HCT116 (cell line): ENCODE measurements around the gene SCN4A. TPM values are rescaled to one million over a fixed set of nuclear protein-coding genes. Genes with fewer than 3 reads are reported as not detected.

ENCODE experiments used
- ATAC-seq: fragments of 200-7000 bp; cut with Tn5 transposase; 2 replicates; pipeline ENCODE4 v1.9.1; 2020; ENCODE audit warnings: mild to moderate bottlenecking, moderate library complexity
- BruUV-seq: library from RNA; stranded (reverse); fragments of 400-500 nt; replicated peaks from 2 replicates; lab custom pipeline; 2021; lab: Mats Ljungman, UMichigan
- CTCF ChIA-PET: fragments of 300-600 bp; sonication (Branson Sonifier 250); formaldehyde crosslinking; loops from one replicate; lab custom pipeline; 2021; ENCODE audit warnings: antibody characterized with exemption; lab: Charles Lee
- POLR2A ChIA-PET: fragments of 300-600, 350-600 bp; sonication (Branson Sonifier 250); formaldehyde crosslinking; loops from one replicate; lab custom pipeline; 2021; ENCODE audit warnings: antibody characterized with exemption; lab: Charles Lee
- RAD21 ChIA-PET, 2 experiments: fragments of 300-600 bp; sonication (Branson Sonifier 250); formaldehyde crosslinking; loops; one replicate each; lab custom pipeline; 2023; ENCODE audit warnings: low total read pairs in 2 of 2; ENCODE audit not compliant: uncharacterized antibody in 2 of 2, unreplicated experiment in 2 of 2, low non-redundant PET in 1 of 2; lab: Charles Lee
- DNase-seq: peaks from one replicate; pipeline ENCODE4 v3.0.0-alpha.2; 2010; ENCODE audit warnings: low read depth, low spot score
- H2AFZ ChIP-seq: fragments of 200-600 bp; shearing (Covaris generic), sonication (generic); 2 replicates; pipeline ENCODE4 v1.6.1; 2017; ENCODE audit warnings: low read depth, mixed run types, mixed read lengths, antibody characterized with exemption, low read length; ENCODE audit not compliant: poor library complexity, severe bottlenecking
- H3K27ac ChIP-seq: 2 replicates; pipeline ENCODE4 v1.5.1; 2012; ENCODE audit warnings: low read depth, low read length
- H3K27me3 ChIP-seq: fragments of 200-600 bp; sonication (generic); 2 replicates; pipeline ENCODE4 v1.6.1; 2016; ENCODE audit warnings: mixed run types, low read length, mixed read lengths; ENCODE audit not compliant: insufficient read depth
- H3K36me3 ChIP-seq, 2 experiments: fragments of 200-500 bp in 1 of 2; fragments of 200-600 bp in 1 of 2; sonication (Bioruptor generic) in 1 of 2; sonication (generic) in 1 of 2; 2 replicates each; pipeline versions ENCODE4 v1.5.1 to v1.6.1; 2014 to 2016; ENCODE audit warnings: low read length in 2 of 2, inconsistent platforms in 1 of 2, mixed read lengths in 1 of 2, mixed run types in 1 of 2; ENCODE audit not compliant: insufficient read depth in 2 of 2, control insufficient read depth in 1 of 2
- H3K4me1 ChIP-seq, 2 experiments: fragments of 200-600 bp in 1 of 2; sonication (generic) in 1 of 2; 2 replicates each; pipeline versions ENCODE4 v1.5.1 to v1.6.1; 2012 to 2017; ENCODE audit warnings: low read length in 2 of 2, inconsistent platforms in 1 of 2, mild to moderate bottlenecking in 1 of 2, mixed read lengths in 1 of 2, mixed run types in 1 of 2, moderate library complexity in 1 of 2; ENCODE audit not compliant: insufficient read depth in 2 of 2, control insufficient read depth in 1 of 2
- H3K4me2 ChIP-seq: fragments of 200-600 bp; sonication (generic); 2 replicates; pipeline ENCODE4 v1.6.1; 2017; ENCODE audit warnings: mixed run types, low read length, mixed read lengths
- H3K4me3 ChIP-seq, 2 experiments: fragments of 200-600 bp in 1 of 2; sonication (generic) in 1 of 2; replicated peaks in 1 of 2; 2 replicates each; pipeline ENCODE4 v1.5.1; 2011 to 2016; ENCODE audit warnings: low read length in 2 of 2, control low read depth in 1 of 2, low read depth in 1 of 2, mild to moderate bottlenecking in 1 of 2, mixed read lengths in 1 of 2, mixed run types in 1 of 2
- H3K79me2 ChIP-seq: fragments of 200-600 bp; sonication (generic); 2 replicates; pipeline ENCODE4 v1.6.1; 2017; ENCODE audit warnings: mild to moderate bottlenecking, mixed run types, low read length, moderate library complexity, mixed read lengths; ENCODE audit not compliant: insufficient read depth
- H3K9ac ChIP-seq: fragments of 200-600 bp; sonication (generic); 2 replicates; pipeline ENCODE4 v1.6.1; 2016; ENCODE audit warnings: low read length, mixed read lengths
- H3K9me2 ChIP-seq: fragments of 200-600 bp; sonication (generic), shearing (Covaris generic); 2 replicates; pipeline ENCODE4 v1.6.1; 2017; ENCODE audit warnings: mixed run types, mild to moderate bottlenecking, moderate library complexity; ENCODE audit not compliant: insufficient read depth
- H3K9me3 ChIP-seq, 2 experiments: fragments of 200-500 bp in 1 of 2; fragments of 200-600 bp in 1 of 2; sonication (Bioruptor generic) in 1 of 2; sonication (generic) in 1 of 2; 2 replicates each; pipeline ENCODE4 v1.6.1; 2014 to 2017; ENCODE audit warnings: low read length in 2 of 2, mixed read lengths in 2 of 2, inconsistent platforms in 1 of 2, low read depth in 1 of 2, mild to moderate bottlenecking in 1 of 2, mixed run types in 1 of 2, moderate library complexity in 1 of 2; ENCODE audit not compliant: control insufficient read depth in 1 of 2, insufficient read depth in 1 of 2
- H4K20me1 ChIP-seq: fragments of 200-600 bp; sonication (generic), shearing (Covaris generic); 2 replicates; pipeline ENCODE4 v1.6.1; 2017; ENCODE audit warnings: mixed run types, mild to moderate bottlenecking, moderate library complexity; ENCODE audit not compliant: insufficient read depth
- ATF3 ChIP-seq: IDR thresholded peaks from 2 replicates; pipeline ENCODE4 v1.6.1; 2012
- CBX3 ChIP-seq: IDR thresholded peaks from 2 replicates; pipeline ENCODE4 v1.6.1; 2012; ENCODE audit warnings: low read depth
- CEBPB ChIP-seq: IDR thresholded peaks from 2 replicates; pipeline ENCODE4 v1.6.1; 2012; ENCODE audit warnings: low read depth
- CTCF ChIP-seq, 3 experiments: fragments of 200-600 bp in 1 of 3; sonication (generic) in 1 of 3; IDR thresholded peaks in 2 of 3; conservative IDR thresholded peaks in 1 of 3; 2 replicates each; pipeline ENCODE4 v1.5.1; 2012 to 2017; ENCODE audit warnings: low read depth in 2 of 3, low read length in 2 of 3, antibody characterized with exemption in 1 of 3, borderline replicate concordance in 1 of 3, control low read depth in 1 of 3, mild to moderate bottlenecking in 1 of 3, mixed read lengths in 1 of 3, mixed run types in 1 of 3, moderate library complexity in 1 of 3; ENCODE audit not compliant: insufficient read depth in 1 of 3
- EGR1 ChIP-seq: IDR thresholded peaks from 2 replicates; pipeline ENCODE4 v1.6.1; 2012; ENCODE audit warnings: low read depth
- EZH2phosphoT487 ChIP-seq: fragments of 200-600 bp; IDR thresholded peaks from 2 replicates; pipeline ENCODE4 v1.6.1; 2018; ENCODE audit warnings: antibody characterized with exemption, borderline replicate concordance
- FOSL1 ChIP-seq: IDR thresholded peaks from 2 replicates; pipeline ENCODE4 v1.6.1; 2012; ENCODE audit warnings: low read depth
- MAX ChIP-seq: IDR thresholded peaks from 2 replicates; pipeline ENCODE4 v1.6.1; 2012
- POLR2A ChIP-seq: IDR thresholded peaks from 2 replicates; pipeline ENCODE4 v1.7.0; 2011; ENCODE audit warnings: borderline replicate concordance; ENCODE audit not compliant: insufficient read depth, insufficient read length; ENCODE audit errors: extremely low read depth
- RAD21 ChIP-seq: IDR thresholded peaks from 2 replicates; pipeline ENCODE4 v1.6.1; 2012; ENCODE audit warnings: low read depth, mild to moderate bottlenecking
- REST ChIP-seq: IDR thresholded peaks from 2 replicates; pipeline ENCODE4 v1.6.1; 2012; ENCODE audit warnings: low read depth
- SIN3A ChIP-seq: IDR thresholded peaks from 2 replicates; pipeline ENCODE4 v1.6.1; 2012; ENCODE audit warnings: low read depth
- SP1 ChIP-seq: IDR thresholded peaks from 2 replicates; pipeline ENCODE4 v1.6.1; 2012; ENCODE audit warnings: low read depth
- SRF ChIP-seq: IDR thresholded peaks from 2 replicates; pipeline ENCODE4 v1.6.1; 2012; ENCODE audit warnings: low read depth
- TCF7L2 ChIP-seq: IDR thresholded peaks from 2 replicates; pipeline ENCODE4 v1.7.0; 2011; ENCODE audit warnings: borderline replicate concordance, inconsistent platforms; ENCODE audit not compliant: insufficient read depth, insufficient read length; ENCODE audit errors: extremely low read depth
- YY1 ChIP-seq: IDR thresholded peaks from 2 replicates; pipeline ENCODE4 v1.6.1; 2011; ENCODE audit warnings: low read length, low read depth, moderate library complexity, mild to moderate bottlenecking; ENCODE audit not compliant: insufficient replicate concordance; ENCODE audit errors: extremely low read depth
- ZNF274 ChIP-seq: fragments of 200-500 bp; sonication (Bioruptor generic); IDR thresholded peaks from 2 replicates; pipeline ENCODE4 v1.6.1; 2014; ENCODE audit warnings: mild to moderate bottlenecking, low read depth, low read length, inconsistent platforms
- intact Hi-C: fragments of 100-400 bp; cut with micrococcal nuclease; formaldehyde crosslinking; loops from 2 replicates; pipeline ENCODE4 v1.10.0; 2022
- total RNA-seq: library from RNA; stranded (reverse); gene quantifications from one replicate; pipeline ENCODE4 v1.2.1, GENCODE V29; 2021; ENCODE audit not compliant: unreplicated experiment

The SCN4A gene
- total RNA-seq, 1 experiment from 2014 or later: 2.7 TPM

GRCh38 chr17:64006361-64007088, 33.8 kb upstream of the SCN4A start:
- H3K9ac ChIP-seq: no peak overlapping the region
- TF ChIP-seq CBX3 (no peak), CEBPB (no peak), EZH2phosphoT487 (no peak), POLR2A (no peak), REST (no peak), SIN3A (no peak), RAD21 (no peak), FOSL1 (no peak), EGR1 (no peak), SRF (no peak), SP1 (no peak), ZNF274 (no peak), TCF7L2 (no peak), YY1 (no peak), MAX (no peak), ATF3 (no peak), CTCF (IDR thresholded peaks at IDR 0.05 in 2 of 3, conservative IDR thresholded peaks at IDR 0.05 in 1 of 3; ENCODE audit: borderline replicate concordance in 1 of 3, insufficient read depth in 1 of 3, low read depth in 2 of 3, low read length in 2 of 3) (no peak)
- TF ChIP-seq, all 23 proteins: peak for 0
- peak overlapping the region; percentile 71 for H3K4me2 ChIP-seq
- 0 out of 2 replicates have a peak, but pooled peaks have one; percentile 4 for ATAC-seq
- intact Hi-C loops: no loop called here
- no peak overlapping the region for H2AFZ ChIP-seq
- no peak for DNase-seq
- H4K20me1 ChIP-seq: no peaks in the 10 kb centered on the region
- H3K4me3 ChIP-seq: no peak overlapping the region
- H3K9me3 ChIP-seq: no peaks in the 10 kb centered on the region
- ChIA-PET RAD21 (no interaction called here), POLR2A (interaction anchor here (0.8 kb wide), 1 partner anchor 117 kb away, joined by 3 read pairs; no protein-coding TSS in a partner anchor), CTCF (interaction anchor here (1.4 to 3.1 kb wide), 5 partner anchors 10 to 127 kb away, joined by 3 to 18 read pairs (median 6); no protein-coding TSS in a partner anchor)
- H3K4me1 ChIP-seq: peaks cover 14 to 41% of the 10 kb centered on the region in 2 experiments
- H3K36me3 ChIP-seq: no peaks in the 10 kb centered on the region
- H3K27ac ChIP-seq: no peak overlapping the region
- H3K27me3 ChIP-seq: no peaks in the 10 kb centered on the region
- H3K79me2 ChIP-seq: no peaks in the 10 kb centered on the region
- BruUV-seq: no TSS peak
- H3K9me2 ChIP-seq: no peaks in the 10 kb centered on the region
